WTC11 (cell line): ENCODE data around the gene PSMB2.

Source experiments
- CBFB ChIP-seq: sonication (generic); formaldehyde crosslinking; IDR thresholded peaks from 2 replicates; pipeline ENCODE4 v1.8.1; 2022; ENCODE audit warnings: mild to moderate bottlenecking, low read depth, missing genetic modification reagents
- CTCF ChIP-seq: fragments of 200-600 bp; IDR thresholded peaks from 2 replicates; pipeline ENCODE4 v1.8.0; 2022; ENCODE audit warnings: antibody characterized with exemption
- ESRRA ChIP-seq: sonication (generic); formaldehyde crosslinking; IDR thresholded peaks from 2 replicates; pipeline ENCODE4 v1.8.1; 2022; ENCODE audit warnings: mild to moderate bottlenecking, missing genetic modification reagents, borderline replicate concordance
- RELA ChIP-seq: sonication (generic); formaldehyde crosslinking; IDR thresholded peaks from 2 replicates; pipeline ENCODE4 v1.8.1; 2022; ENCODE audit warnings: missing genetic modification reagents, mild to moderate bottlenecking, borderline replicate concordance
- USF1 ChIP-seq: sonication (generic); formaldehyde crosslinking; IDR thresholded peaks from 2 replicates; pipeline ENCODE4 v1.8.0; 2022; ENCODE audit warnings: mild to moderate bottlenecking, missing genetic modification reagents
- ZNF219 ChIP-seq: sonication (generic); formaldehyde crosslinking; IDR thresholded peaks from 2 replicates; pipeline ENCODE4 v1.8.0; 2023; ENCODE audit warnings: missing genetic modification reagents, mild to moderate bottlenecking, borderline replicate concordance
- TF ChIP-seq, protein P1 (sequence below): sonication (generic); formaldehyde crosslinking; IDR thresholded peaks from 2 replicates; pipeline ENCODE4 v1.8.1; 2023; ENCODE audit warnings: mild to moderate bottlenecking, missing genetic modification reagents, moderate library complexity

- TF ChIP-seq CTCF (no peak), USF1 (CRISPR knock-in tag) (no peak), ESRRA (CRISPR knock-in tag) (no peak), CBFB (CRISPR knock-in tag) (no peak), ZNF219 (CRISPR knock-in tag) (no peak), RELA (no peak)
- TF ChIP-seq, protein P1, sequence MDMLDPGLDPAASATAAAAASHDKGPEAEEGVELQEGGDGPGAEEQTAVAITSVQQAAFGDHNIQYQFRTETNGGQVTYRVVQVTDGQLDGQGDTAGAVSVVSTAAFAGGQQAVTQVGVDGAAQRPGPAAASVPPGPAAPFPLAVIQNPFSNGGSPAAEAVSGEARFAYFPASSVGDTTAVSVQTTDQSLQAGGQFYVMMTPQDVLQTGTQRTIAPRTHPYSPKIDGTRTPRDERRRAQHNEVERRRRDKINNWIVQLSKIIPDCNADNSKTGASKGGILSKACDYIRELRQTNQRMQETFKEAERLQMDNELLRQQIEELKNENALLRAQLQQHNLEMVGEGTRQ (CRISPR knock-in tag) = no peak
These were observed 38.9 kb upstream of the PSMB2 start for GRCh38 chr1:35680271-35680670.
